HG03457 (cell line): ENCODE data around the gene CCIN.
"Not testable (repeated sequence)": the region's sequence is repeated elsewhere in the genome, so short reads cannot be mapped to it uniquely, and the experiment has no call there.

ENCODE experiments used
- ATAC-seq: cut with Tn5 transposase; IDR thresholded peaks from one replicate; pipeline ENCODE4 v1.9.1; 2021; ENCODE audit warnings: moderate number of reproducible peaks; ENCODE audit not compliant: unreplicated experiment

Gene CCIN

DNA sequence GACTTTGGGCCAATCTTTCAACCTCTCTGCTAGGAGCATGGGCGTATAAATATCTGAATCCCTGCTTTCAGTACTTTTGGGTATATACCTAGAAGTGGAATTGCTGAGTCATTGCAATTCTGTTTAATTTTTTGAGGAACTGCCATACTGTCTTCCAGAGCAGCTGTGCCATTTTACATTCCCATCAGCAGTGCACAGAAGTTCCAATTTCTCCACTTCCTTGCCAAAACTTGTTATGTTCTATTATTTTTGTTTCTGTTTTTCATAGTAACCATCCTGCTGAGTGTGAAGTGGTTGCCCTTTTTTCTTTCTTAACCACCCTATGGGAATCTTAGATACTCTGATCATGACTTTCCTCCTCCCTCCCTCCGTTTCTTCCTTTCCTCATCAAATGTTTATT, 11.1 kb upstream of the CCIN start:
- no peak for ATAC-seq

DNA sequence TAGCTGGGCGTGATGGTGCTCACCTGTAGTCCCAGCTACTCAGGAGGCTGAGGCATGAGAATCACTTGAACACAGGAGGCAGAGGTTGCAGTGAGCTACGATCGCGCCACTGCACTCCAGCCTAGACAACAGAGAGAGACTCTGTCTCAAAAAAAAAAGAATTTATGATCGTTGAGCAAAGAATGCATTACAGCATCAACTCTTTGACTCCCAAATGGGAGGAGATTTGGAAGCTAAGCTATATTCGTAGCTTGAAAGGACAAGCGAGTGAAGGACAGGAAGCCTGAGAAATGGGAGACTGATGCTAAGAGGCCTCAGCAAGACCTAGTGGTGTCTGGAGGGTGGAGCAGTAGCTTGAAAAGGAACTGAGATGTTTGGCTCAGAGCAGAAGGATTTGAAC, 10.3 kb upstream of the CCIN start:
- ATAC-seq = no peak

DNA sequence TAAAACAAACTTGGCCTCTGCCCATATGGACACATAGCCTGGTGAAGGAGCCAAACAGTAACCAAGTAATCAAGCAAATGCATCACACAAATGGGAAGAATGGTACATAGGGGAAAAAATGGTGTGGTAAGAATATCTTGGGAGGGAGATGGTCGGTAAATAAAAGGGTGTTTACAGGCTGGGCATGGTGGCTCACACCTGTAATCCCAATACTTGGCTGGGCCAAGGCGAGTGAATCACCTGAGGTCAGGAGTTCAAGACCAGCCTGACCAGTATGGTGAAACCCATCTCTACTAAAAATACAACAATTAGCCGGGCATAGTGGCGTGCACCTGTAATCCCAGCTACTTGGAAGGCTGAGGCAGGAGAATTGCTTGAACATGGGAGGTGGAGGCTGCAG, 9.7 kb upstream of the CCIN start:
- ATAC-seq = not testable (repeated sequence)

DNA sequence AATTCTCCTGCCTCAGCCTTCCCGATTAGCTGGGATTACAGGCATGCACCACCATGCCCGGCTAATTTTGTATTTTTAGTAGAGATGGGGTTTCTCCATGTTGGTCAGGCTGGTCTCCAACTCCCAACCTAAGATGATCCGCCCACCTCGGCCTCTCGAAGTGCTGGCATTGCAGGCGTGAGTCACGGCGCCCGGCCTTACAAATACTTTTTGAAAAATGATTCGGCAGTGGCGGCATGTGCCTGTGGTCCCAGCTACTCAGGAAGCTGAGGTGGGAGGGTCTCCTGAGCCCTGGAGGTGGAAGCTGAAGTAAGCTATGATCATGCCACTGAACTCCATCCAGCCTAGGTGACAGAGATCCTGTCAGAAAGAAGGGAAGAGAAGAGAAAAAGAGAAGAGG, 9.1 kb upstream of the CCIN start:
- not testable (repeated sequence) for ATAC-seq

DNA sequence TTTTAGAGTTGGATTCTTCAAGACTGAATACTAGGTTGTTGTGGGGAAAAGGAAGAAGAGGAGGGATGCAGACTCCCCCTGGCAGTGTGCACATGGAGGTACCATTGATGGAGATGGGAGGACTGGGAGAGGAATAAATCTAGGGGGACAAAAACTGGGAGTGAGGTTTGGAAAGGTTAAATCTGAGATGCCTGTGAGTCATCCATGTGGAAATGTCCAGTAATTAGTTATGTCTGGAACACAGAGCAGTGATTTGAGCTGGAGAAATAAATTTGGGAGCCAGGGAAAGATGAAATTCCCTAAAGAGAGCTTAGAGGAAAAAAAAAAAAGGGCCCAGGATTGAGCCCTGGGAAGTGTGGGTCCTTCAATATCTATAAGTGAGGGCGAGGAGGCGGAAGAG, 8.0 kb upstream of the CCIN start:
- no peak for ATAC-seq

DNA sequence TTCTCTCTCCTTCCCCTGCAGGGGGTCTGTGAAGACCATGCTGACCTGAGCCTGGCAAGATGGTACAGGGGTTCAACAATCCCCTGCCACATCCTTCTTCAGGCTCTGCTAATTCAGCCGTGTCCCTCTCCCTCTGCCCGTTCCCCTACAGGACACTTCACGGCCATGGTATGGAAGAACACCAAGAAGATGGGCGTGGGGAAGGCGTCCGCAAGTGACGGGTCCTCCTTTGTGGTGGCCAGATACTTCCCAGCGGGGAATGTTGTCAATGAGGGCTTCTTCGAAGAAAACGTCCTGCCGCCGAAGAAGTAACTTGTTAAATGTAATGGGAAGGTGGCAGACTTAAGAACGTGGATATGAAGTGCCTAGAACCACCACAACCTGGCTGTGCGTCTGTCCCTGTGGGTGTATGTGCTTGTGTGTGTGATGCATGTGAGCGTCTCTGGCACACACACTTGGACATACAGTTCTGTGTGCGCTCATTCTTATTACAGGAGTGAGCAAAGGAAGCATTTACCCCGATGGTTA, 6.9 kb upstream of the CCIN start:
- ATAC-seq = no peak

DNA sequence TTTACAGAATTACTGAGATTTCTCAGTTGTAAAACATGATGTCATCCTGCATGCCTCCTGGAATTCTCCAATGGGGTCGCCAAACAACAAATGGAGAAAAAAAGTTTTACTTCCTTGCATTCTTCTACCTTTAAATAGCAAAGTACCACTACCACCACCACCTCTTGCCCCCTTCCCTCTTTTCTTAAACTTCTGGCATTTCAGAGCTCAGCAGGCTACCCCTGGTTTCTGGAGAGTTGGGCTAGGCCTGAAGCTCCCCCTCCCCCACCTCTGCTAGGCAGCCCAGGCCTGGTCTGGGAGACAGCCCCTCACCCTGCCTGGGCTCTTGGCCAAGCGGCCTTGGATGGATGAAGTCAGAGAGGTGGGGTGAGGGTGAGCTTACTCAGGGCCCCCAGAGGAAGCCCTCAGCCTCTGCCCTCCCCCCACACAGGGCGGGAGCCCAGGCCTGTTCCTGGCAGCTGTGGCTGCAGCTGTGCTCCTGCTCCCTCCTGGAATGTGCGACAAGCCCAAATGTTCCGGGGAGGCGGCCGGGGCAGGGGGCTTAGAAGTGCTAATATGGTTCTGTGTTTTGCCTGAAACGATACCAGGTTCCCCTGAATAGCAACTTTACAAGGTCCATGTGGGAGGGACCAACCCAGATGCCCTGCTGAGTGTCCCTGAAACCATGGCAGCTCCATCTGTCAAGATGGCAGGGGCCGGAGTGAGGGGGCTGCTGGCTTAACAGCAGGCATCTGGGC, 6.0 kb upstream of the CCIN start:
- ATAC-seq = no peak

DNA sequence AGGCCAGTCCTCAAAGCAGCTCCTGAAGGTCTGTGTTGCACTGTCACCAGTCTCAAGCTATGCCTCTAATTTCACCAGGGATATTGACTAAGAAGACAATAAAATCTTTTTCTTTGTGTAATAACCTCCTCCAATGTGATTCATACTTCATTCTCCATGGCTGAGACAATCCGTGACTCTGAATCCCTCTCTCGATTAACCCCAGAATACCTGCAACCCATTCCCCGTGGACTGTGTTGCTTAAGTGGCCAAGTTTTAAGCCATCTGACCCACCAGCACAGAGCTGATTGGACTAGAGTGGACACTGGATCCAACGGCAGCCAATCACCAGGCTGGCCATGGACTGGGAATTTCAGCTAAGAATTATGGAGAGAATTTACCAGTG, 5.4 kb upstream of the CCIN start:
- ATAC-seq = no peak

DNA sequence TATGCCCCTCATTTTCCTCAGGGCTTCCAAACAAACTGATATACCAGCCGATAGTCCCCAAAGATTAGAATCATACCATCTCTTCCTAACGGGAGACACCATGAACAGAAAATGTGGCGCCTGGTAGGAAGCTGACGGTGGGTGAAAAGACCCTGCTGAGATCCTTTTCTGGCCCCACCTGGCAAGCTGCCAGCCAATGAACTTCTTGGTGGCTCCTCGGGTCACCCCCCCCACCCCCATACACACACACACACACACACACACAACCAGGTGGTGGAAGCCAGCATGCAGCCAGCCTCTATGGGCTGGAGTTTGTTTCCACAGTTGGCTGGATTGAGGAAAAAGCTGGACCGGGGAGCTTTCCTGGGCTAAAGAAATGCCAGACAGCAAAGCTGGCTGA, 4.8 kb upstream of the CCIN start:
- ATAC-seq = no peak

DNA sequence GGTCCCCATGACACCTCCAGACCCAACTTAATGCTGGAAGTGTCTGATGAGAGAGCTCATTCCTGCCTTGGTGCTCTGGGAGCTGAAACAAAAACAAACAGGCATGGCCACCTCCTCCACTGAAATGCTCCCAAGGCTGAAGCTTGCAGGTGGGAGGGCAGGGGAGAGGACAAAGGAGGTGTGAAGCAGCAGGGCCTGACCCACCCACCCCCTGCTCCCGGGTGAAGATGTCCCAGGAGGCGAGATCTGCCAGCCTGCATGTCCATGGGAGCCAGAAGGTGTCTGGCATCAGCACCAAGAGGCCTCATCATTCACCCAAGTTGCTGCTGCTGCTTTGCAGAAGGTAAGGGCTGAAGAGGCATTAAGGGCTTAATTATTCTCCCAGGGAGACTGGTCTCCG, 4.2 kb upstream of the CCIN start:
- no peak for ATAC-seq

DNA sequence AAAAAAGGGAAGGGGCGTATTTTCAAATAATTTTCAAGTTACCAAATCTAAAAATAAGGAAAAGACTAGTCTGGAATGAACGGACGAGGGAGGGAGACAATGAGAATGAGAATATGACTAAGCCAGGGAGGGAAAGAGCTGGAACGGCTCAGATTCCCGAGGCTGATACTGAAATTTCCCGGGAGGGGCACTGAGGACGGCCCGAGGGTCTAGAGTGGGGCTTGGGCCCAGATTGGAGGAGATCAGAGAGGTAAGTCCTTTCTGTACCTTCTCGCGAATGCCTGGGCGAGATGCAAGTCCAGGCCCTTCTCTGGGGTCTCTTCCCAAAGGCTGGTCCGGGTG, 3.4 kb upstream of the CCIN start:
- no peak for ATAC-seq

DNA sequence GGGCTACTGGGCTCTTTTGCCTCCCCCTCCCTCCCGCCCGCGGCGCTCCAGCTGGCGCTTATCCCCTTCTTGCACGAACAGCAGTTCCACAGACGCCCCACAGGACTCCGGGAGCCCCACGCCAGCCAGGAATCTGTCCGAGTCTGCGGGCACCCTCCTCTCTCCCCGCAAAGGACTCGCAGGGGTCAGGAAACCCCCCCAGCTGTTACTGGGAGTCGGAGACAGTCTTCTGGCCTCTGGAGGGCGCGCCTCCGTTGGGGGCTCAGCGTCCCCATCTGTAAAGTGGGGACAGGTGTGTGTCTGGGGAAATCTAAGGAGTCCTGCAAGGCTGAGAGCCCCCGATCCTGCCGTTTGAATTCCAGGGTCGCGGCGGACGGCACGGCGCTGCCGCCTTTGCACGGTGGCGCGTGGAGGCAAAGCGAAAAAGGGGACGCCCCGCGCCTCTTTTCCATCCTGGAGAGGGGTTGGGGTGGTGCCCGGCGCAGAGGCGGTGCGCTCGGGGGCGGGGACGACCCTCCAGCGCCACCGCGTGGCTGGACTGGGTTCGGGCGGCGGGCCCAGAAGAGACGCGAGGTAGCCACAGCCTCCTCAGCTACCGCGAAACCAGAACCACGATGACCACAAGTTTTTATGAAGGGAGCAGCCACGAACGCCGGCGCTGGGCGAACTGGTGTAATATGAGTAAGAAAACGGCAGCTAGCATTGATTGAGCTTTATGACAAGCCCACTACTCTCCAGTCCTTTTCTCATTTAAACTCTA, 2.8 kb upstream of the CCIN start:
- ATAC-seq = peak; percentile 50

DNA sequence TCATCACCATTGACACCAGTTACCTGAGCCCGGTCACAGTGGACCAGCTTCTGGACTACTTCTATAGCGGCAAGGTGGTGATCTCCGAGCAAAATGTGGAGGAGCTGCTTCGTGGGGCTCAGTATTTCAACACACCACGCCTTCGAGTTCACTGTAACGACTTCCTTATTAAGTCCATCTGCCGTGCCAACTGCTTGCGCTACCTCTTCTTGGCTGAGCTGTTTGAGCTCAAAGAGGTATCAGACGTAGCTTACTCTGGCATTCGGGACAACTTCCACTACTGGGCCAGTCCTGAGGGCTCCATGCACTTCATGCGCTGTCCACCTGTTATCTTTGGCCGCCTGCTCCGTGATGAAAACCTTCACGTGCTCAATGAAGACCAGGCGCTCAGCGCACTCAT, 520 bp downstream of the CCIN start:
- ATAC-seq = no peak

DNA sequence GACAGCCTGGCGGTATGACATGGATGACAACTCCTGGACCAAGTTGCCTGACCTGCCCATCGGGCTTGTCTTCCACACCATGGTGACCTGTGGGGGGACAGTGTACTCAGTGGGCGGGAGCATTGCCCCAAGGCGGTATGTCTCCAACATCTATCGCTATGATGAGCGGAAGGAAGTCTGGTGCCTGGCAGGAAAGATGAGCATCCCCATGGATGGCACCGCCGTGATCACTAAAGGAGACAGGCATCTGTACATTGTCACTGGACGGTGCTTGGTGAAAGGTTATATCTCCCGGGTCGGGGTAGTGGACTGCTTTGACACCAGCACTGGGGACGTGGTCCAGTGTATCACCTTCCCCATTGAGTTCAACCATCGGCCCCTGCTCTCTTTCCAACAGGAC, 1.3 kb downstream of the CCIN start:
- no peak for ATAC-seq

DNA sequence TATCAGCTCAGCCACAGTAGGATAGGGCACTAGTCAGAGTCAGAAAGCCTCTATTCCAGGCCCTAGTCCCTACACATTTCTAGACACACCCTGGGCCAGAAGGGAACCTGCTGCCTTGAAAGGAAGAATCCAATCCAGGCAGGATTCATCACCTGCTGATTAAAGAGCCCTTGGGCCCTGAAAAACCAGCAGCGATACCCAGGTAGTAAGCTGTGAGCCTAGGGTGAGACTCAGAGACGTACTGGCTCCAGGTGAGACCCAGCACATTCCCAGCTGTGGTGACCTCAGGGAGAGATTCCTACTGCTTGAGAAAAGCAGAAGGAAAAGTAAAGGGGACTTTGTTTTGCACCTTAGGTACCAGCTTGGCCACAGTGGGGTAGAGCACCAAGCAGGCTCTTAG, 4.7 kb downstream of the CCIN start:
- no peak for ATAC-seq

DNA sequence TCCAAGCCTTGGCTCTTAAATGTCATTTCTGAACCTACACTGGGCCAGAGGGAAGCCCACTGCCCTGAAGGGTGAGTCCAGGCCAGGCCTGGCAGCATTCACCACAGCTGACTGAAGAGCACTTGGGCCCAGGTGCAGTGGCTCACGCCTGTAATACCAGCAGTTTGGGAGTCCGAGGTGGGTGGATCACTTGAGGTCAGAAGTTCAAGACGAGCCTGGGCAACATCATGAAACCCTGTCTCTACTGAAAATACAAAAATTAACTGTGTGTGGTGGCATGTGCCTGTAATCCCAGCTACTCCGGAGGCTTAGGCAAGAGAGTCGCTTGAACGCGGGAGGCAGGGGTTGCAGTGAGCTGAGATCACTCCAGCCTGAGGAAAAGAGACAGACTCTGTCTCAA, 5.1 kb downstream of the CCIN start:
- no peak for ATAC-seq

DNA sequence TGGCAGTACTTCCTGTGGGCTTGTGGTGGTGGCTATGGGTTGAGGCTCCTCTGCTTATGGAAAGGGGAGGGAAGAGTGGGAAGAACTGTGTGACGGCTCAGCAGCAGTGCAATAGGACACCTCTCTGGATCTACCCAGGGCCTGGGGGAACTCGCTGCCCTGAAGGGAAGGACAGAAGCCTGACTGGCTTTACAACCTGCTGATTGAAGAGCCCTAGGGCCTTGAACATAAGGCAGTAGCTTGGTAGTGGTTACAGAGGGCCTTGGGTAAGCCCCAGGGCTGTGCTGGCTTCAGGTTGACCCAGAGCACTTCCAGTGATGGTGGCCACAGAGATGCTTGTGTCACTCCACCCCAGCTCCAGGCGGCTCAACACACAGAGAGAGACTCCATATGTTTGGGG, 5.5 kb downstream of the CCIN start:
- ATAC-seq = no peak

DNA sequence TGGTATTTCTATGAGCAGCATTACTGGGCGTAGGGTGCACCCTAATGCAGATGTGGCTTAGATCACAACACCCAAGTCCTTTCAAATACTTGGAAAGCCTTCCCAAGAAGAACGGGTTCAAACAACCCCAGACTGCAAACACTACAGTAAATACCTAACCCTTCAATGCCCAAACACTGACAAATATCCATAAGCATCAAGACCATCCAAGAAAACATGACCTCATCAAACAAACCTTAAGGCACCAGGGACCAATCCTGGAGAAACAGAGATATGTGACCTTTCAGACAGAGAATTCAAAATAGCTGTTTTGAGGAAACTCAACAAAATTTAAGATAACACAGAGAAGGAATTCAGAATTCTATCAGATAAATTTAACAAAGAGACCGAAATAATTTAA, 6.0 kb downstream of the CCIN start:
- not testable (repeated sequence) for ATAC-seq

DNA sequence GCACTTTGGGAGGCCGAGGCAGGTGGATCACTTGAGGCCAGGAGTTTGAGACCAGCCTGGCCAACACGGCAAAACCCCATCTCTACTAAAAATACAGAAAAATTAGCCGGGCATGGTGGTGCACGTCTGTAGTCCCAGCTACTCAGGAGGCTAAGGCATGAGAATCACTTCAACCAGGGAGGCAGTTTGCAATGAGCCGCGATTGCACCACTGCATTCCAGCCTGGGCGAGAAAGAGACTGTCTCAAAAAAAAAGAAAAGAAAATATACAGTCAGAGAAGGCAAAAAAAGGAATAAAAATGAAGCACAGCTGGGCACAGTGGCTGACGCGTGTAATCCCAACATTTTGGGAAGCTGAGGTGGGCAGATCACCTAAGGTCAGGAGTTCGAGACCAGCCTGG, 7.3 kb downstream of the CCIN start:
- ATAC-seq = not testable (repeated sequence)

DNA sequence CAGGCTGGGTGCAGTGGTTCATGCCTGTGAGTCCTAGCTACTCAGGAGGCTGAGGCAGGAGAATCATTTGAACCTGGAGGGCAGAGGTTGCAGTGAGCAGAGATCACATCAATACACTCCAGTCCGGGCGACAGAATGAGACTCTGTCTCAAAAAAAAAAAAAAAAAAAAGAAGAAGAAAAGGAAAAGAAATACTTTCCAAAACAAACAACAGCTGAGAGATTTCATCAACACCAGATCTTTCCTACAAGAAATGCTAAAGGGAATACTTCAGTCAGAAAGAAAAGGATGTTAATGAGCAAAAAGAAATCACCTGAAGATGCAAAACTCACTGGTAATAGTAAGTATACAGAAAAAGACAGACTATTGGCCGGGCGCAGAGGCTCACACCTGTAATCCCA, 8.4 kb downstream of the CCIN start:
- no peak for ATAC-seq

DNA sequence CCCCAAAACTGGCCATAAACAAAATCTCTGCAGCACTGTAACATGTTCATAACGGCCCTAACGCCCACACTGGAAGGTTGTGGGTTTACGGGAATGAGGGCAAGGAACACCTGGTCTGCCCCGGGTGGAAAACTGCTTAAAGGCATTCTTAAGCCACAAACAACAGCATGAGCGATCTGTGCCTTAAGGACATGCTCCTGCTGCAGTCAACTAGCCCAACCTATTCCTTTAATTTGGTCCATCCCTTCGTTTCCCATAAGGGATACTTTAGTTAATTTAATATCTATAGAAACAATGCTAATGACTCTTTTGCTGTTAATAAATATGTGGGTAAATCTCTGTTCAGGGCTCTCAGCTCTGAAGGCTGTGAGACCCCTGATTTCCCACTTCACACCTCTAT, 11.1 kb downstream of the CCIN start:
- not testable (repeated sequence) for ATAC-seq

DNA sequence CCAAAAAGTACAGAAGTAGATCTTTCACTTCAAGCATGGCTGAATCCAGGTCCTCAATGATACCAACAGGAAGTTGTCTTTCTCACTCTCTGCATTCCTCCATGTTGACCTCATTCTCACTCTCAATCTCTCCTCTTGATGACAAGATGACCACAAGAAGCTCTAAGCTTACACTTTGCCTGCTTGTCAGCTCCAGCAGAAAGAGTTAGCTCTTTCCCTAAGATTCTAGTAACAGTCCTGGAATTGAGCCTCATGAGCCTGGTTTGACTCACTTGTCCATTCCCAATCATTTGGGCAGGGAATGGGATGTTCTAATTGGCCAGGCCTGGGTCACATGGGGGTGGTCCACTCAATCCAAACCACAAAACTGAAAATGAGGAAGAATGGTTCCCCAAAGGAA, 18.2 kb downstream of the CCIN start:
- ATAC-seq = no peak

DNA sequence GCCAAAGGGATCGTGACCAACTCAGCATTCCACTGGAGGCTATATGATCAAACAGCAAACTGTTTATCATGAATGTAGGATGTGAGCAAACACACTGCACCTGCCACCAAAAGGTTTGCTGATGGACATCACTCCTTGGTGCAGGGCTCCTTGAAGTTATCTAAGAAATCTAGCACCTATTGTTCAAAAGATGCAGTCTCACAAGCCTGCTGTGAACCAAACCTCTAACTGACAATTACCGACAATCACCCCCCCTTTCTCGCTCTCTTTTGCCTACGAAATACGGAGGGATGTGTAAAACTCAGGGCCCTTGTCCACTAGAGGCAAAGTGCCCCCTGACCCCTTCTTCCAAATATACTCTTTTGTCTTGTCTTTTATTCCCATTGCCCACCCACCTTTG, 19.0 kb downstream of the CCIN start:
- ATAC-seq = no peak
